ENCODE data around the gene AUH.

The AUH gene

DNA sequence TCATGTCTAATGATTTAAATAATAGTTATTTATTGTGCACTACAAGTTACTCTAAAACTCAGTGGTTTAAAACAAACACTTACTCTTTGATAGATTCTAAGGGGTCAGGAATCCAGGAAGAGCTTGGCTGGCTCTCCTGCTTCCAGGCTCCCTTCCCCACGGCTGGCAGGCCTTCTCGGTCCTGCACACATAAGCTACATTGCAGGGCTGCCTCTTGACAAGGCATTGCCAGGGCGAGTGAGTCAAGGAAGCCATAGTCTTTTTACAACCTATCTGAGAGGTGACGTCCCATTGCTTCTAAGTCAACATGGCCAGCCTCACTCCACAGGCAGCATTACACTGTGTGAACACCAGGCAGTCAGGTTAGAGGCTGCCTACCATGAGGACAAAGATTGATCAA, 119.8 kb downstream of the AUH start:
- DNase-seq, result peak; percentile 60

DNA sequence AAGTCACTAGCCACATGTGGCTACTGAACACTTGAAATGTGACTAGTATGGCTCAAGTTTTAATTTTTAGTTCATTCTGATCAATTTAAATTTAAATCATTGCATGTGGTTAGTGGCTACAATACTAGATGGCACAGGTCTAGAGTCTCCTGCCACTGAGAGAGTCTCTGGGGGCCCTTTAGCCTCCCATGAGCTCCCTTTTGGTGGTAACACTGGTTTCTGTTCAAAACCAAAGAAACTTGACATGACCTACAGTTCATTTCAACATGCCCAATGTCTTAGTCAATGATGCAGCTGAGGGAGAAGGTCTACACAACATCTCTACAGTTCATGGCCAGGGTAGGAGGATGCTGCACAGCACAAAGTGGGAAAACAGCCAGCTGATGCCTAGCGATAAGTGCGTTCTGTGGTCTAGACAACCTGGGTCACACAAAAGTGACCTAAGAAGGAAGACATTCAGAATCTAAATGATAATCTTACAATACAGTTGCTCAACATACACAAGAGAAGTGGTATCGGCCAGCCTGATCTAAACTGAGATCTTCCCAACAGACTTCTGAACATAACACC, 121.0 kb downstream of the AUH start:
- no peak for DNase-seq

DNA sequence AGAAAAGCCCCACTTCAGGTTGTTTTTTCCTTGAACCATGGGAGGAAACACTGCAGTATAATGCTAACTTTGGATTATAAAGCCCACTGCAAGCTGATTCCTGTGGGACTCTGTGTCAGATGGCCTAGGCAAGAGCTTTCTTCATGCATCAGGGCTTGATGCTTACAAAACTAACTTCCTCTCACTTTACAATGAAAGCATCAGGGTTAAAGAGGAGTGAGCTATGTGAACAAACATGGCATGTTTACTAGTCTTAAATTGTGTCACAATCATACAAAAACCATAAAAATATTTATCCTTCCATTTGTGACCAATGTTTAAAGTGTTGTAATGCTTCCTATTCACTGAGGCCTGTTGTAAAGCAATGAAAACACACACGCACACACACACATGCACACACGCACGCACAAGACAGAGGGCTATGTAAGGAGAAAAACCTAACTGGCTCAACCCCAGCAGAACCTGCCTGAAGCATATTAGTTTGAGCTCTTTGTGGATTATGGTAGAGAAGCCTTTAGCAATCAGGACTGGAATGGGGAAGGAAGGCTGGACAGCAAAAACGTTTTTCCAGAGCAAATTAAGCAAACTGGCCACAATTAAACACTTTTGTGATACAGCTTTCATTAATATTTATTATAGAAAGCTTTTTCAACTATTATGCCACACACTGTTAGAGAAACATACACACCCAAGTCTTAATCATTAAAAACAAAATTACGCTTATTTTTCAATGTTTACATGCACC, 122.2 kb downstream of the AUH start:
- no peak for DNase-seq

DNA sequence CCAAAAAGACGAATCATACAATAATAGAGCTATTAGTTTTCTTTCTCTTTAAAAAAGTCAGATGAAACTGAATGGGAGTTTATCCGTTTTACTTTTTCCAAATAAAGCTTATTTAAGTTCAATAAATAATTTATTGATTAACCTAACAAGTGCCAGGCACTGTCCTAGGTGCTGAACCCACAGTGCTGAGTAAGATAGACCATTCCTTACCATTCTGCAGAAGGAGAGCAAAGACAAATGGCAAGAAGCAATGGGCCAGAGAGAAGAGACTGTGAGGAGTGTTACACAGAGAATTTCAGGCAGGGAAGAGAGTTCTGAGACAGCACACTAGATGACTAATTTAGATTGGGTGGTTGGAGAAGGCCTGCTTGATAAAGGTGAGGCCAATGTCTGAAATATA, 127.2 kb downstream of the AUH start:
- no peak for DNase-seq

DNA sequence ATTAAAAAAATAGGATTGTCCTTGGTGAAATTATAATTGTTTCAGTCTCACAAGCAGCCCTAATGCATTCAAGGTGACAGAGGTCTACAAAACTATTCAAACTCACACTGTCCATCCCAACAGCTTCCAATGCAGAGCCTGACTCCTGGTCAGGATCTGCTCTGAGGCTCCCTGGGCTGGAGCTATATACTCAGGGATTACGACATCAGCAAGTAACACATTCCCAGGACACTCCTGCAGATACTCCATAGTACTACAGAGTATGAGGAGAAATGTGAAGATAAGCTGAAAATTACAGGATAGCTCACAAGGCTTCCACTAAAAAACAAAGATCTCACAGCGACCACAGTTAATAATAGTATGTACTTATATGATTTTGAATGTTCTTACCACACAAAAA, 130.1 kb downstream of the AUH start:
- no peak for DNase-seq

DNA sequence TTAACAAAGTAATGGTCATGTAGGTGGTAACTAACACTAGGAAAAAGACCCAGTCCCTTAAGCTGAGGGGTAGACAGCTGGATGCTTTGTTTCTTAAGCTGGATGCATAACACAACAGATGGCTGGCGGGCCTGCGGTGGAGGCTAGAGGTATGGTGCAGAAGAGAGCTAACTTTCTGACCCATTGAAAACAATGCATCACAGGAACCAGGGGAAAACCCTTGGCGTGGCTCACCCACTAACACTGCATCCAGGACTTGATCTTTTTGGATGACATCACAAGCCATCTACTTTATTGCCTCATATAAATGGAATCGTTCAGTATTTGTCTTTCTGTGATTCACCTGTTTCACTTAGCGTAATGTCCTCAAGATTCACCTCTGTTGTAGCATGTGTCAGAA, 138.7 kb downstream of the AUH start:
- DNase-seq, result no peak

DNA sequence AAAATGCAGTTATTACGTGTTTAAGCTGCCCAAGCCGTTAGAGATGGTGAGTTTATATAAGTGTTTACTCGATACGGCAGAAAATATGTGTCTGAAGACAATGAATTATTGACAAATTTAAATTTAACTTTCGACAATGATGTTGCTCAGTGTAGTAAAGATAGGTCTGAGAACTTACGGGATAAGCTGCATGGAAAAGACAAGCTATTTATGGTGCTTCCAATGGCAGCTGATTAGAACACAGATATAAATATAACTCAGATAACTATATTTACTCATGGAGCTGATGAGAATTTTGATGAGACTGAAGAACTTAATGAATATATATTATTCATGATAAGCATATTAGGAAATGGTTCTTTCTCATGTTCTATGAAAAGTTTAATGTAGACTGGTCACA, 139.3 kb downstream of the AUH start:
- no peak for DNase-seq

DNA sequence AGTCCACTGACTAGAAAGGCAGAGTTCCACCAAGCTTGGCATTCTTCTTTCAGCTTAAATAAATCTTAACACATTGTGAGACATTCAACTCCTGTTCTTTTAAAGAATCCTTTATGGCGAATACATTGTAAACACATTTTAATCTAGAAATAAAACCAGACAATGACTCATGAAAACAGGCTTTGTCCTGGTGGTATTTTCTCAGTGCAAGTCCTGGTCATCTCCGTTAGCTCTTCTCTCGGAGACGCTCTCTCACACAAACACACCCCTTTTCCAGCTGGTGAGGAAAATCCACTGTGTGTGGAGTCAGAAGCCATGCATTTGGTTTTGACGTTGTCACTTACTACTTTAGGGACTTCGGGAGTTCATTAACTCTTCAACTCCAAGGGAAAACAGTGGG, 140.4 kb downstream of the AUH start:
- DNase-seq, result no peak

DNA sequence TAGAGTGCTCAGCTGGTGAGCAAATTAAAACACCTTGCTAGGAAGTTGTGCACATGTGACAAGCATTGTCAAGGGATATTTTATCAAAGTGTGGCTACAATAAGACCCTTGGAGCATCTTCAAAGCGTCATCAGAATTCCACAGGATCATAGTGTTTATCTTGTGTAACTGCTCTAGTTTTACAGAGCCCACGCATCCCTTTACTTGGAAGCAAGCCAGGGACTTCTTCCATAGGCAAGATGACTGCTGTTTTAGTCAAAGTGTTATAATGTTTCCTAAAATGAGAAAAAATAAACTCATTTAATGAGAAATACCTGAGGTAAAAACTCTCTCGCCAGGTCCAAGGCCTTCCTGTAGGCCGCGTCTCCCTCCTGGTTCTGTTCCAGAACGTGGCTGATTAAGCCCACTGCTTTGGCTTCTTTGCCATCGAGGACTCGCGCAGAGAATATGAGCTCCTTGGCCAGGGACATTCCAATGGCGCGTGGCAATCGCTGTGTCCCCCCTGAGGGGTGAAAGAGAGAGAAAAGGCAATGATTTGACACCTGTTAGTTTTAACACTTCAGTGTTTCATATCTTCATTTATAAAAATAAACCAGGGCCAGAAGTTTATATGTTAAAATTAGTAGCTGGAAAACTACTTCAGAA, 141.1 kb downstream of the AUH start:
- DNase-seq, result no peak

DNA sequence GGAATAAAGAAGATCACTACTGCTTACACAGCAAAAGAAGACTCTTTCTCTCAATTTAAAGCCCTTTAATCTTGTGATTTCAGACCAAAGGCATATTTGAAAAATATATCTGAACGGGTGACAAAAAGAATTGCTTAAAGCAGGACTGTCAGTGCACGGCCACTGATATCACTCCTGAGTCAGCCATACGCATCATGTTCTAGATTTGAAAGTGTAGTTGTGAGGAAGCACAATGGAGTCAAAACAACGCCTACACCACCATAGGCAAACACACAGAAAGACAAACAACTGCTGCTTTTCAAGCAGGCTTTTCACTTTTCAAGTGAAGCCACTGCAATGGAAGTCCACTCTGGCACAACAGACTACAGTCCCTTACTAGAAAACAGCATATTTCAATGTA, 141.7 kb downstream of the AUH start:
- no peak for DNase-seq

DNA sequence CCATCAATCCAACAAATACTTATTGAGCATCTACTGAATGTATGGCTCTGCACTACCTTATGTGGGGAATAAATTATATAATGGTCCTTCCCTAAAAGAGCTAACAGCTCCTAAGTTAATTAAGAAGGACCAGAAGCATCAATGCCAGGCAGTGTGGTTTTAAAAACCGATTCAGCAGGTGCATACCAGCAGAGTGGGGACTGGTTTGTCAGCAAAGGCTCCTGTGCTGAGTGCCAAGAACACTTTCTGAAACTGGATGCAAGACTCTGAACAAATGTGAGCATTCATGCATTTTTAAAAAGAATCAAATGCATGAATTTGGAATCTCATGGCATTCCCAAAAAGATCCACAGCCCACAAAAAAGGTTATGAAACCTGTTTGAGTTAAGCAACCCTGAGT, 142.2 kb downstream of the AUH start:
- DNase-seq, result no peak

DNA sequence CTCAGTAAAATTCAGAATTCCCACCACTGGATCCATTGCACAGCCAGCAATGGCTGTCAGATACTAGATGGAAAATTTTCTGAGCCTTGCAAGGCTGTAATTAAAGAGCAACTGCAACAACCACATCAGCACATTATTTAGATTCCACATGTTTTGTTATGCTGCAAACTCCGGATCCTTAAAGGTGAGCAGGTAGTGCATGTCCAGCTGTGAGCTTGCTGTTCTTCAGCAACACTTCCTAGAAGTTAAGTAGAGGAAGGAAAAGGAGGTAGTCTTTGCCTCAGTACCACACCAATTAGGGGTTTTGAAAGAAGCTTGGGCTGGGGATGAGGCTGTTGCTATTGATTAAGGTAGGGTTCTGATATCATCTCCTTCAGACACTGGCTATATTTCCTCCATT, 144.3 kb downstream of the AUH start:
- DNase-seq, result no peak

DNA sequence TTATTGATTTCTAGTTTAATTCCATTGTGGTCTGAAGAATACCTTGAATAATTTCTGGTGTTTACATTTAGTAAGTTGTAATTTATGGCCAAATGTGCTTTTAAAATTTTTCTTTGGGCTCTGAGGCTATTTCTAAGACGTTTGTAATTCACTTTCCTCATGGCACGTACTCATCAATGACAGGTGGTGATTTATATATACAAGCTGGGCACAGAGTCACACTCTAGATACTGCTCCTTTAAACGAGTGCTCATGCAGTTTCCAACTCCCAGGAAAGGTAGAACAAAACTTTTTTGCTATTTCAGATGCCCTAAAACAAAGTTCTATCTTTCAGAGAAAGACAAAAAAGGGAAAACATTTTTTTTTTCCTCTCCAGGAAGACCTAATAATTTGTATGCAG, 146.9 kb downstream of the AUH start:
- DNase-seq, result no peak

DNA sequence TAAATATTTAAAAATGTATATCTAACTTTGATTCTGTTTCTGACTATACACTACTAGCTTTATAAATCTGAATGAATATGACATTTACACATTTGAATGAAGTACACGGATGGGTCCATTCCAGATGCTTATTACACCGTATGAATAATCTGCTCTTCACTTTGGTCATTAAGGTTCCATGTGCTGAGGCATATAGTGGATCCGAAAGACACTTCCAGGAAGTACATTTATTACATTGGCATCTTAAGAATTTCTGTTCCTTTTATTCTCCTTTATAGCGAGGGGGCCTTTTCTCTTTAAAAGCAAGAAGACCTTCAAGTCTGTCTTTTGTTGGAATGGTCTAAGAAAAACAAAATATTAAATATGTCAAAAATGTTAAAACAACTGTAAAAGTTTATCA, 147.6 kb downstream of the AUH start:
- no peak for DNase-seq

DNA sequence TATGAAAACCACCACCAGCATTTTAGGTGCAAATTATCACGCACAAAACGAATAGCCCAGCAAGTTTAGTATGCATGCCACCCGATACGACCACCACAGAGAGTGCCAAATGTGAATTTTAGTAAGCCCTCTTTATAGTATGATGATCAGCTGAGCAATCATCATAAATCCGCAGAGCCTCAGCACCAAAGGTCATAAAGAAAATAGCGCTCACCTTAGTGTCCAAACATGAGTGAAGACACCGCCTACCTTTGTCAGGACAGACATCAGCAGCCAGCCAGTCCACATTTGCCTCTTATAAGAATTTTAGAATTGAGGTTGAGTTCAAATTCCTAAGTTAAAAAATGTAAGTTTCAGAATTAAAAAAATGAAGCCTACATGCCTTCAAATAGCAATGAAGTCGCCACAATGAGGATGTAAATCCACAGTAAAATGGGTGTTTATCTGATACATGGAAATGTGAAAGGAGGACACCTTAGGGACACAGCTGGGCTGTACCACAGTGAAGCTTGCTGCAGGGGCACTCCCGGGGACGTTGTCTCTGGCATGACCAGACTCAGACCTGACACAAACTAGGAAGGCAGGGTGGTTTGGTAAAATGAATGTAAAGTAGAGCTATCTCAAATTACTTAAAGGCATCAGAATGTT, 149.0 kb downstream of the AUH start:
- no peak for DNase-seq

DNA sequence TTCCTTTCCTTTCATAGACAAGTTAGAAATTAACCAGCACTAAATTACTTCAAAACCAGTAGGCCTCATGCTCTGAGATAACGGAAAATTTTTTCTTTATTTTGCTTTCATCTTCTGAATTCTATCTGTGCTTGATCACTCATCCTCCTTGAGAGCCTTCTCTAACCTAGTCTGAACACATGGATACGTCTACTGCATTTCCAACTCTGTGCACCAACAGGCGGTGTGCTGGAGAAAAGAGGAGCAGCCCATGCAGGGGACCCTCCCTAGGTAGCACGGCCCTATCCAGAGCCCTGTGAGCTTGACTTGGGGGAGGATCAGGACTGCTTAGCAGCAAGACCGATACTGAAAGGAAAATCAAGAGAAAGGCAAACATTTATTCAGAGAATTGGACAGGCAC, 149.8 kb downstream of the AUH start:
- no peak for DNase-seq

DNA sequence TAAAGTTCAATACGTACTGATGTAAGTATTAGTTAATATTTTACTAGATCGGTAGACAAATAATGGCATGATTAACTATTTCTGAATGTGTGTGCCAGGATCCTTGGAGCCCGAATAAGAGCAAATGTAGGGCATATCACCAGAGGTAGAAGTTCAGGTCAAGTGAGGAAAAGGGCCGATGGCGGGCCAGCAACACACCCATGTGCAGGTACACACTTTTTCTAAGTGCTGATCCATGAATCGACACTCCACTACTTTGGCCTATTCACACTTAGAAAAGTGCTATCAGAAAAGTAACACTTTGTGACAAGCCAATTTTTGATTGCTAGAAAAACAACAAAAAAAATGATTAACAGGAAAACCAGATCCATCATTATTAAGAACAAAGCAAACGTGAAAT, 150.3 kb downstream of the AUH start:
- no peak for DNase-seq

DNA sequence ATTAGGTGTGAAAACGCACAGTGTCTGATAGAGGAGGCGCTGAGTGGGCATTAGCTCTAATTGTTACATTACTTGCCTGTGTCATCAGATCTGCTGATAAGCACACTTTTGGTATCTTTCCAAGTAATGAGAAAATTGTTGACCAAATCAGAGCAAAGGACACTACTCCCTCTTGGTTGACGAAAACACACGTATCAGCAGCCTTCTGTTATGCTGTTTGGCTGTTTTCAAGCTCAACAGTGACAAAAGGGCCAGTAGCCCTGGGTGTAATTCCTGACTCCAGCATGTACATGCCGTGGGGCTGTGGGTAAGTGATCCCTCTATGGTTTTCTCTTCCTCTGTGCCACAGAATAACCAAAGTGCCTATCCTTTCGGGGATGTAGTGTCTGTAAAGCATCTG, 151.4 kb downstream of the AUH start:
- DNase-seq, result no peak

DNA sequence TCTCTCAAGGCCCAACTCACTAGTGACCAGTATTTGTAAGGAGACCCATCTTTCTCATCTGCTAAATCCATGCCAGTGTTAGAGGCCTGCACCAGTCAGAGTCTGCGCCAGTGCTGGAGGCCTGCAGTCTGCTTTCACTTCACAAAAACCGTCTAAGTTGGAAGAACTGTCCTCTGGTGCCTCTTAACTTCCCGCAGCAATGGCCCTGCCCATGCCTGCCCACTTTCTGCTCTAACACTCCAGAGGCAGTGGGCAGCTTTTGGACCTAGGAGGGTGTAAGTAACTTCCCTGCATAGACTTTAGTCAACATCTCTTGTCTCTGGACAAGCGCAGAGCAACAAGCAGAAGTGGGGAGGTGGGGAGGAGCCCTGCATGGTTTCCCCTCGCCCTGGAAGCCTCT, 152.9 kb downstream of the AUH start:
- no peak for DNase-seq

DNA sequence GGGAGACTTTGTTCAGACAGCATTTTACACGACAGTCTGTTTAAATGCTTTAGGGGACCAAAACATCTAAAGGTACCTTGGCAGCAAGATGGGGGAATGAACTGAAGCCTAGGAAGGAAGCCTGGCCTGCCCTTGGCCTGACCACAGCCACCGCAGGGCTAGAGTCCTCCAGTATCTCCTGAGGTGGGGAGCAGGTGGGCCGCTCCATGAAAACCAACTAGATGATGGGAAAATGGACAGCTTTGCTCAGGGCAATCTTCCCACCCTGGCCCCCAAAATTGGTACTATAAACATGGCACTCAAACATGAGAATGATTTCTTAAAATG, 153.3 kb downstream of the AUH start:
- DNase-seq, result no peak

DNA sequence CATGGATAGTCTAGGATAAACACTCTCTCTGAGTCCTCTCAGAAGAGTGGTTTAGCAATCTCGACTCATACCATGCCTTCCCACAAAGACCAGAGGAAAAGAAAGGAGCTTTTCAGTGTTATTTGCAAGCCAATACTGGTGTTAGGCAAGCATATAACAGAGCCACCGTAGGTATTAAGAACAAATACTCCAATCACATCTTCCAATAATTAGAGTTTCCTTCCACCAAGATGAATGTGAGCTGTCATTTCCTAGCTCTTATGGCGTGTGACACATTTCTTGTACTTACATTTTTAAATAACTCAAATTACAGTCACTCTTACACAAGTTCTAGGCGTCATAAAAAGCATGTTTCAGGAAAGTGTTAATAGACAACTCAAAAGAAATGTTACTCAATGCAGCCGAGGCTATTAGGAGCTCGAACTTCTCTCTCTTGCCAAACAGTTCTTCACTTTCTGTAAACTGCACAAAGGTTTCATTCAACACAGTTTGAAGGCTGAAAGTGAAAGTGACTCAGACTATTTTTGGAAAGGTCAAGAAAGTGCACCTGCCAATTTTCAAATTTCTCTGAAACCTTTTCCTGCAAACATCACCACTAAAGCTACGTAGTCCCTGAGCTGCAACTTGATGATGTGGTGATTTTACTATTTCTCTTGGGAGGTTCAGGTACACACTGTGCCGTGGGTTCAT, 153.8 kb downstream of the AUH start:
- DNase-seq, result no peak

DNA sequence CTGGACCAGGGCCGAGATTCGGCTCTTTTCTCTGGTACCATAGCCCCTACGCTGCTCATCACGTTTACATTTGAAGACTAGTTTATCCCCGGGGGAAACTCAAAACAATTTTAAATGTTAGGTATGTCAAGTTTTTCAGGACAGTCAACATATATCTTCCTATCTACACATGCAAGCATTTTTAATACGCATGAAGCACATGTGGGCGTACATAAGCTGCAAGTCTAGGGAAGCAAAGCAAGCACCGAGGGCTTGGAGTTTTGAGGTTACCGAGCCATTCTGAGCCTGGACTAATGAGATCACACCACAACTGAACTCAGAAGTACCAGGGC, 154.4 kb downstream of the AUH start:
- no peak for DNase-seq

DNA sequence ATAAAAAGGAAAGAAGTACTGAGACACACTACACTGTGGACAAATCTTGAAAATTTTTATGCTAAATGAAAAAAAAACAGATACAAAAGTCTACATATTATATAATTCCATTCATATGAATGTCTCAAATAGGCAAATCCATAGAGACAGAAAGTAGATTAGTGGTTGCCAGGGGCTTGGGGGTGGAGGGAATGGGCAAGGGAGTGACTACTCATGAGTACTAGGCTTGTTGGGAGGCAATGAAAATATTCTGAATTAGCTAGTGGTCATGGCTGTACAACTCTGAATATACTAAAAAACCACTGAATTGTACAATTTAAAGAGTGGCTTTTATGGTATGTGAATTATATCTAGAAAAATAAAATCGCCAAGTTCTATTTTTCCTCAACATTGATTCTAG, 154.9 kb downstream of the AUH start:
- no peak for DNase-seq

DNA sequence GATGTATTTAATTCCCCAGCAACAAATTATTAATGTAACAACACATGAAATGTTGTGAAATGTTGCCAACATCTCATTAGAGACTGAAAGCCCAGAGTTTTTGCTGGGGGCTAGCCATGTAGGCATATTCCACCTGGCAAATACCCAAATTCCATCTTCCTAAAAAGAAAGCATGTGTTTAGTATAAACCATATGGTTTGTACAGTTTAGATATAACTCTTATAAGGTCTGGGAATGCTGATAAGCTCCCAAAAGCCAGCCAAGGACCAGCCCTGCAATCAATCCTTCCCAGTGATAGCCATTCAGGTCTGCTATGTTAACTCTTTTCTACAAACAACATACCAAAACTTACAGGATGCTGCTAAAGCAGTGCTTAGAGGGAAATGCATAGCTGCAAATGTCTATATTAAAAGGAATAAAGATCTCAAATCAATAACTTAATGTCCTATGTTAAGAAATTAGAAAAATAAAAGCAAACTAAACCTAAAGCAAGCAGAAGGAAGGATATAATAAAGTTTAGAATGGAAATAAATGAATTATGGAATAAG, 158.9 kb downstream of the AUH start:
- DNase-seq, result no peak

All from NCI-H510A treated with DMSO at 0.1 percent for 48 hours (cell line).